HL-60 (cell line): ENCODE results near the gene NKX2-3.

Experiments
- GABPA ChIP-seq: IDR thresholded peaks from 2 replicates; pipeline ENCODE4 v1.6.1; 2012; ENCODE audit warnings: low read depth
- POLR2AphosphoS5 ChIP-seq: IDR thresholded peaks from 2 replicates; pipeline ENCODE4 v1.6.1; 2012; ENCODE audit warnings: low read depth
- SPI1 ChIP-seq: IDR thresholded peaks from 2 replicates; pipeline ENCODE4 v1.6.1; 2012; ENCODE audit warnings: low read depth, mild to moderate bottlenecking, borderline replicate concordance
- TF ChIP-seq, protein P1 (sequence below): IDR thresholded peaks from 2 replicates; pipeline ENCODE4 v1.6.1; 2012; ENCODE audit warnings: low read depth; ENCODE audit not compliant: insufficient replicate concordance
- TF ChIP-seq, protein P2 (sequence below): IDR thresholded peaks from one replicate; pipeline ENCODE4 v1.5.1; 2011; ENCODE audit warnings: low read length, control low read depth, inconsistent platforms; ENCODE audit not compliant: insufficient read depth

- TF ChIP-seq POLR2AphosphoS5 (no peak), GABPA (no peak), SPI1 (no peak)
- TF ChIP-seq, protein P1, sequence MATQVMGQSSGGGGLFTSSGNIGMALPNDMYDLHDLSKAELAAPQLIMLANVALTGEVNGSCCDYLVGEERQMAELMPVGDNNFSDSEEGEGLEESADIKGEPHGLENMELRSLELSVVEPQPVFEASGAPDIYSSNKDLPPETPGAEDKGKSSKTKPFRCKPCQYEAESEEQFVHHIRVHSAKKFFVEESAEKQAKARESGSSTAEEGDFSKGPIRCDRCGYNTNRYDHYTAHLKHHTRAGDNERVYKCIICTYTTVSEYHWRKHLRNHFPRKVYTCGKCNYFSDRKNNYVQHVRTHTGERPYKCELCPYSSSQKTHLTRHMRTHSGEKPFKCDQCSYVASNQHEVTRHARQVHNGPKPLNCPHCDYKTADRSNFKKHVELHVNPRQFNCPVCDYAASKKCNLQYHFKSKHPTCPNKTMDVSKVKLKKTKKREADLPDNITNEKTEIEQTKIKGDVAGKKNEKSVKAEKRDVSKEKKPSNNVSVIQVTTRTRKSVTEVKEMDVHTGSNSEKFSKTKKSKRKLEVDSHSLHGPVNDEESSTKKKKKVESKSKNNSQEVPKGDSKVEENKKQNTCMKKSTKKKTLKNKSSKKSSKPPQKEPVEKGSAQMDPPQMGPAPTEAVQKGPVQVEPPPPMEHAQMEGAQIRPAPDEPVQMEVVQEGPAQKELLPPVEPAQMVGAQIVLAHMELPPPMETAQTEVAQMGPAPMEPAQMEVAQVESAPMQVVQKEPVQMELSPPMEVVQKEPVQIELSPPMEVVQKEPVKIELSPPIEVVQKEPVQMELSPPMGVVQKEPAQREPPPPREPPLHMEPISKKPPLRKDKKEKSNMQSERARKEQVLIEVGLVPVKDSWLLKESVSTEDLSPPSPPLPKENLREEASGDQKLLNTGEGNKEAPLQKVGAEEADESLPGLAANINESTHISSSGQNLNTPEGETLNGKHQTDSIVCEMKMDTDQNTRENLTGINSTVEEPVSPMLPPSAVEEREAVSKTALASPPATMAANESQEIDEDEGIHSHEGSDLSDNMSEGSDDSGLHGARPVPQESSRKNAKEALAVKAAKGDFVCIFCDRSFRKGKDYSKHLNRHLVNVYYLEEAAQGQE = no peak
- TF ChIP-seq, protein P2, sequence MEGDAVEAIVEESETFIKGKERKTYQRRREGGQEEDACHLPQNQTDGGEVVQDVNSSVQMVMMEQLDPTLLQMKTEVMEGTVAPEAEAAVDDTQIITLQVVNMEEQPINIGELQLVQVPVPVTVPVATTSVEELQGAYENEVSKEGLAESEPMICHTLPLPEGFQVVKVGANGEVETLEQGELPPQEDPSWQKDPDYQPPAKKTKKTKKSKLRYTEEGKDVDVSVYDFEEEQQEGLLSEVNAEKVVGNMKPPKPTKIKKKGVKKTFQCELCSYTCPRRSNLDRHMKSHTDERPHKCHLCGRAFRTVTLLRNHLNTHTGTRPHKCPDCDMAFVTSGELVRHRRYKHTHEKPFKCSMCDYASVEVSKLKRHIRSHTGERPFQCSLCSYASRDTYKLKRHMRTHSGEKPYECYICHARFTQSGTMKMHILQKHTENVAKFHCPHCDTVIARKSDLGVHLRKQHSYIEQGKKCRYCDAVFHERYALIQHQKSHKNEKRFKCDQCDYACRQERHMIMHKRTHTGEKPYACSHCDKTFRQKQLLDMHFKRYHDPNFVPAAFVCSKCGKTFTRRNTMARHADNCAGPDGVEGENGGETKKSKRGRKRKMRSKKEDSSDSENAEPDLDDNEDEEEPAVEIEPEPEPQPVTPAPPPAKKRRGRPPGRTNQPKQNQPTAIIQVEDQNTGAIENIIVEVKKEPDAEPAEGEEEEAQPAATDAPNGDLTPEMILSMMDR = no peak
Observed at GRCh38 chr10:99558708-99559107, 26.0 kb downstream of the NKX2-3 start.
